Skeletal muscle tissue (tissue), 4 donors: Measurements from ENCODE around the gene FMN1. TPM values are rescaled to one million over a fixed set of nuclear protein-coding genes. Genes with fewer than 3 reads are reported as not detected.

Experiments
- H3K27ac ChIP-seq: one replicate; pipeline ENCODE4 v1.7.0; 2013; ENCODE audit warnings: mild to moderate bottlenecking, low read depth, low read length, inconsistent platforms
- H3K27me3 ChIP-seq, 3 donors: one replicate each; pipeline ENCODE4 v1.7.0; 2013; ENCODE audit warnings: low read length in 3 of 3; ENCODE audit not compliant: control insufficient read depth in 3 of 3, insufficient read depth in 3 of 3
- H3K36me3 ChIP-seq, 3 donors: one replicate each; pipeline ENCODE4 v1.7.0; 2013; ENCODE audit warnings: low read length in 3 of 3; ENCODE audit not compliant: control insufficient read depth in 3 of 3, insufficient read depth in 3 of 3
- H3K4me1 ChIP-seq, 3 donors: one replicate each; pipeline ENCODE4 v1.7.0; 2013; ENCODE audit warnings: low read length in 3 of 3, mild to moderate bottlenecking in 3 of 3; ENCODE audit not compliant: control insufficient read depth in 3 of 3, insufficient read depth in 3 of 3
- H3K4me3 ChIP-seq, 3 donors: one replicate each; pipeline ENCODE4 v1.7.0; 2013; ENCODE audit warnings: low read length in 3 of 3
- H3K9ac ChIP-seq, 3 donors: one replicate each; pipeline ENCODE4 v1.7.0; 2013; ENCODE audit warnings: low read length in 3 of 3, mild to moderate bottlenecking in 3 of 3, moderate library complexity in 2 of 3, low read depth in 1 of 3
- H3K9me3 ChIP-seq, 3 donors: one replicate each; pipeline ENCODE4 v1.7.0; 2013; ENCODE audit warnings: low read length in 3 of 3; ENCODE audit not compliant: control insufficient read depth in 3 of 3
- total RNA-seq: library from RNA; depleted of rRNA; stranded (reverse); fragments of >200 nt; gene quantifications from one replicate; pipeline ENCODE4 v1.2.3, GENCODE V29; 2014
- donor health status: Osteomylitis.

FMN1 gene
- total RNA-seq, 1 donor from 2014 or later, result 3.7 TPM

- peaks cover 4 to 15% (median 8%) of the 10 kb centered on the region in 3 donors for H3K4me1 ChIP-seq
- H3K27ac ChIP-seq, result no peak overlapping the region
- H3K9me3 ChIP-seq, result no peaks in the 10 kb centered on the region
- no peak overlapping the region for H3K9ac ChIP-seq
- H3K4me3 ChIP-seq, result no peak overlapping the region
- H3K27me3 ChIP-seq, result no peaks in the 10 kb centered on the region
- no peaks in the 10 kb centered on the region for H3K36me3 ChIP-seq
Measured at GRCh38 chr15:33031324-33031821, 163.1 kb downstream of the FMN1 start.

GRCh38 chr15:33030315-33030714 lies 164.2 kb downstream of the FMN1 start:
- Histone ChIP-seq H3K4me3 (no peak overlapping the region), H3K4me1 (peaks cover 8 to 15% (median 8%) of the 10 kb centered on the region in 3 donors), H3K27ac (no peak overlapping the region), H3K9me3 (no peaks in the 10 kb centered on the region), H3K36me3 (no peaks in the 10 kb centered on the region), H3K9ac (no peak overlapping the region), H3K27me3 (no peaks in the 10 kb centered on the region)

- Histone ChIP-seq H3K4me3 (peak overlapping the region in 1 of 3 donors; percentile 33), H3K36me3 (no peaks in the 10 kb centered on the region), H3K9ac (peak overlapping the region in 1 of 3 donors; percentile 15), H3K9me3 (no peaks in the 10 kb centered on the region), H3K4me1 (peaks cover 8 to 15% (median 8%) of the 10 kb centered on the region in 3 donors), H3K27me3 (no peaks in the 10 kb centered on the region), H3K27ac (no peak overlapping the region)
Measured at GRCh38 chr15:33029109-33029652, 165.3 kb downstream of the FMN1 start.

- Histone ChIP-seq H3K36me3 (no peaks in the 10 kb centered on the region), H3K9me3 (no peaks in the 10 kb centered on the region), H3K4me3 (no peak overlapping the region), H3K4me1 (peaks cover 8 to 15% (median 8%) of the 10 kb centered on the region in 3 donors), H3K27me3 (no peaks in the 10 kb centered on the region), H3K27ac (no peak overlapping the region), H3K9ac (no peak overlapping the region)
Measured at GRCh38 chr15:33028495-33028894, 166.0 kb downstream of the FMN1 start.

- Histone ChIP-seq H3K9me3 (no peaks in the 10 kb centered on the region), H3K27me3 (no peaks in the 10 kb centered on the region), H3K36me3 (no peaks in the 10 kb centered on the region), H3K4me1 (peaks cover 10 to 21% (median 11%) of the 10 kb centered on the region in 3 donors), H3K27ac (no peak overlapping the region), H3K4me3 (no peak overlapping the region), H3K9ac (no peak overlapping the region)
Measured at GRCh38 chr15:33027306-33028035, 167.0 kb downstream of the FMN1 start.

- H3K4me1 ChIP-seq, result peaks cover 16 to 30% (median 17%) of the 10 kb centered on the region in 3 donors
- H3K27ac ChIP-seq, result no peak overlapping the region
- no peaks in the 10 kb centered on the region for H3K9me3 ChIP-seq
- H3K27me3 ChIP-seq, result no peaks in the 10 kb centered on the region
- no peak overlapping the region for H3K4me3 ChIP-seq
- H3K36me3 ChIP-seq, result no peaks in the 10 kb centered on the region
- H3K9ac ChIP-seq, result no peak overlapping the region
Measured at GRCh38 chr15:33026614-33027013, 167.9 kb downstream of the FMN1 start.

- peak overlapping the region; percentile 67 for H3K27ac ChIP-seq
- H3K4me1 ChIP-seq, result peaks cover 13 to 24% (median 14%) of the 10 kb centered on the region in 3 donors
- H3K9me3 ChIP-seq, result no peaks in the 10 kb centered on the region
- H3K9ac ChIP-seq, result peak overlapping the region in 2 of 3 donors; percentile 25 to 36
- H3K4me3 ChIP-seq, result peak overlapping the region in 2 of 3 donors; percentile 3 to 24
- no peaks in the 10 kb centered on the region for H3K27me3 ChIP-seq
- H3K36me3 ChIP-seq, result no peaks in the 10 kb centered on the region
Measured at GRCh38 chr15:33022629-33023028, 171.9 kb downstream of the FMN1 start.

GRCh38 chr15:33021806-33022389 lies 172.6 kb downstream of the FMN1 start:
- Histone ChIP-seq H3K27me3 (no peaks in the 10 kb centered on the region), H3K4me3 (peak overlapping the region in 1 of 3 donors; percentile 24), H3K4me1 (peaks cover 13 to 20% (median 14%) of the 10 kb centered on the region in 3 donors), H3K9ac (peak overlapping the region; percentile 12 to 36 (median 25)), H3K27ac (peak overlapping the region; percentile 67), H3K36me3 (no peaks in the 10 kb centered on the region), H3K9me3 (no peaks in the 10 kb centered on the region)

GRCh38 chr15:33019354-33019981 lies 175.0 kb downstream of the FMN1 start:
- Histone ChIP-seq H3K9ac (no peak overlapping the region), H3K4me3 (no peak overlapping the region), H3K27ac (no peak overlapping the region), H3K27me3 (no peaks in the 10 kb centered on the region), H3K36me3 (no peaks in the 10 kb centered on the region), H3K9me3 (no peaks in the 10 kb centered on the region), H3K4me1 (peaks cover 8 to 16% (median 8%) of the 10 kb centered on the region in 3 donors)
